NCI-H748 (cell line): ENCODE data around the gene RIBC2.
"Not testable (repeated sequence)": the region's sequence is repeated elsewhere in the genome, so short reads cannot be mapped to it uniquely, and the experiment has no call there.

Experiments
- DNase-seq: peaks from one replicate; lab custom pipeline; 2025; ENCODE audit not compliant: unreplicated experiment; lab: John Stamatoyannopoulos, UW

Gene RIBC2

DNA sequence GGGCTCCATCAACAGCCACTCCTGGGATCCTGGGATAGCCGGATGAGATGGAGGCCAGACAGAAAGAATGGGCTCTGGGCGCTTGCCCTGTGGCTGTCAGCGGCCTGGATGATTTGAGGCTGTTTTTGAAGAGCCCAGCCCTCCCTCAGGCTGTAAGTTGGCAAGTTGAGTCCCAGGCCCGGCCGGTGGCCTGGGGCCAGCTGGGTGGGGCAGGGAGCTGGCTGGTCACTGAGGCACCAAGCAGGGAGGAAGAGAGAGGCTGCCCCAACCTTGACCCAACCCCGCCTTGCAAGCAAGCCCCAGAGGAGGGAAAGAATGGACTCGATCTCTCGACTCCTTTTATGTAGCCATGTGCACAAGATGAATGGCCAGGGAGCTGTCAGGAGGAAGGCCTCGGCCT, 34.9 kb downstream of the RIBC2 start:
- DNase-seq = no peak

DNA sequence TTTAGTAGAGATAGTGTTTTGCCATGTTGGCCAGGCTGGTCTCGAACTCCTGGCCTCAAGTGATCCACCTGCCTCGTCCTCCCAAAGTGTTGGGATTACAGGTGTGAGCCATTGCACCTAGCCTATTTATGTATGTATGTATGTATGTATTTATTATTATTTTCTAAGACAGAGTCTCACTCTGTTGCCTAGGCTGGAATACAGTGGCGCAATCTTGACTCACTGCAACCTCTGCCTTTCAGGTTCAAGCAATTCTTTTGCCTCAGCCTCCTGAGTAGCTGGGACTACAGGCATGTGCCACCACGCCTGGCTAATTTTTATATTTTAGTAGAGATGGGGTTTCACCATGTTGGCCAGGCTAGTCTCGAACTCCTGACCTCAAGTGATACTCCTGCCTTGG, 35.9 kb downstream of the RIBC2 start:
- DNase-seq = not testable (repeated sequence)

DNA sequence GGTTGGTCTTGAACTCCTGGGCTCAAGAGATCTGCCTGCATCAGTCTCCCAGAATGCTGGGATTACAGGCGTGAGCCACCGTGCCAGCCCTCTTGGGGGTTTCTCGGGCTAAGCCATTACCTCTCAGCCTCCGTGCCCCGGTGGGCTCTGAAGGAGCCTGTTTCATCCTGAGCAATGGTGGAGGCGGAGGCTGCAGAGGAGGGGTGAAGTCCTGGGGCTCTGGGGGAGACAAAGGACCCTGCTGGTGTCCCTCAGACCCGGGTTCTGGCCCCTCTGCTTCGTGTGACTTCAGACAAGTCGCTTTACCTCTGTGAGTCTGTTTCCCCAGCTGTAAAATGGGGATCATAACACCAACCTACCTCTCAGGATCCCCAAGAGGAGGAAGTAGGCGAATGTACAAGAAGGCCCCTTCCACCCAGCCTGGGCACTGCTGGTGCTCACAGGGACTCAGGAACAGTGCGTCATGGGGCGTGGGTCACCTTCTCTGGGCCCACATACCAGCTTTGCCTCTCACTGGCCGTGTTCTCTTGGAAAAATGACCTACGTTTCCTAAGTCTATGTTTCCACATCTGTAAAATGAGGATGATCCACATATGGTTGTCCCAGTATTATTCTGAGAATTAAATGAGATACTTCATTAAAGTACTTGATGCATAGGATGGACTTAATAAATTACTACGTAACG, 36.8 kb downstream of the RIBC2 start:
- DNase-seq = no peak

DNA sequence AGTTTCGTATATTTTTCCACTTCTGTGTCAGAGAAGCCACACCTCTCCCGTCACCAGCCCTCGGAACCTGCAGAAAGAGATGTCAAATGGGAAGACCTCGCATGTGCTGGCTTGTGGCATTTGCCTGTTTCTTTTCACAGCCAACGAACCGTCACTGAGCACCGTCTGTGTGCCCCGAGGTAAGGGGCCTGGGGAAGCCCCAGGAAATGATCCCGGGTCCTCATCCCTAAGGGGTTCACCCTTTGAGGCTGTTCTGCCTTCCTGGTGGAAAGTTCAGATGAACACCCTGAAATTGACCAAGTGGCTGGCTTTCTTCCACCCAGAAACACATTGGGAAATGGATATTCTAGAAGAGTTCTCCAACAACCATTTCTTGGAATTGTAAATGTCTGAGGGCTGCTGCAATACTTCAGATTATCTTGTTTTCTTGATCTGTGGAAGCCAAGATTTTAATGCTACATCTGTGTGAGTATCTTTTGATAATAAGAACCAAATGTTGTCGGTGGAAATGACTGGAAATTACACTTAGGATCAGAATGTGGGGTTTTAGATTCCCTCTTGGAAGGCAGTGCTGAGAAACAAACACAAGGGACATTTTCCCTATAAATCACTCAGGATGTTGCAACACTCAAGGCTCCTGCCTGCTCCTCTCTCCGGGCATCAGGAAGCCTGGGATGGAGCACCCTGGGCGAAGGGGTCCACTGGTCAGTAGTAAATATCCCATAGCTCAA, 37.6 kb downstream of the RIBC2 start:
- no peak for DNase-seq

DNA sequence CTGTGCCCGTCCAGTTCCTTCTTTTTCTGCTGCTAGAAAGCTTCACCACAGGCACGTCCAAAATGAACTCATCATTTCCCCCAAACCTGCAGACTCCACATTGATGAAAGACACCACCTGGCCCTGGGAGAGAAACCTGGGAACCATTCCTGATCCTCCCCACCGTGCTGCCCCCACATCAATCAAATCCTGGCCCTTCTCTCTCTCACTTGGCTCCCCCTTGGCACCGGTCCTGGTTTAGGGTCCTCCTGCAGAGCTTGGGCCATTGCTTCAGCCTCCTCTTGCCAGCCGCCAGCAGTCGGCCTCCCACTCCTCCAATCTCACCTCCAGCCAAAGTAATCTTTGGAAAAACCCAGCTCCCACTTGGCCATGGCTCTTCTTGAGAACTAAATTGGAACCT, 38.5 kb downstream of the RIBC2 start:
- DNase-seq = no peak

DNA sequence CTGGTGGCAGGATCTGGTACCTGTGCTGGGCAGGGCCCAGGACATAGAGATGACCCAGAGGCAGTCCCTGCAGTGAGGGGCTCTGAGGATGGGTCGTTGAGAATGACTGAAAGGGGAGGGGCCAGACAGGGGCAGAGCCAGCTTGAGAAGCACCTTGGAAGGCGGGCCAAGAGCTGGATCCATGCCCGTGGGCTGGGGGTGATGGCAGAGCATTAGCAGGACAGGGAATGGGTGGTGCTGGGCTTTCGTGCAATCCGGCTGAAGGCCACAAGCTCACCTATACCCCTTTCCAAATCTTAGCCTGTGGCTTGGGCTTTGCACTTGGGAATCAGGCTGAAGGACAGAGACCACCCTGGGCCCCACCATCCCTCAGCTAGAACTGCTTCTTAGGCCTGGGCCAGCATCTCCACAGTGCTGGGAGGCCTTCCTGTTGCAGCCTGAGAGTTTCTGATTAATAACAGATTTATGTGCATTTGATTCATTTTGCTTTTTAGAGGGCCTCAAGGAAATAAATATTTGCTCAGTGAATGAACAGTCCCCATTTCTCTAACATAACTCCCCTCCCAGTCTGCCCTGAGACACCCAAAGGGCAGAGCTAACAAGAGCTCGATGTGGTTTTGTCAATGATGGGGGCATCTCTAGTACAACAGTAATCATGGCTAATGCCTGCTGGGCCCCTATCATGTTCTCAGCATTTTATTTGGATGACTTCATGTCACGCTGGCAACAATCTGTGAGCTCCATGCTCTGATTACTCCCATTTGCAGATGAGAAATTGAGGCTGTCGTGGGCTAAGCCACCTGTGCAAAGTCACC, 39.3 kb downstream of the RIBC2 start:
- no peak for DNase-seq

DNA sequence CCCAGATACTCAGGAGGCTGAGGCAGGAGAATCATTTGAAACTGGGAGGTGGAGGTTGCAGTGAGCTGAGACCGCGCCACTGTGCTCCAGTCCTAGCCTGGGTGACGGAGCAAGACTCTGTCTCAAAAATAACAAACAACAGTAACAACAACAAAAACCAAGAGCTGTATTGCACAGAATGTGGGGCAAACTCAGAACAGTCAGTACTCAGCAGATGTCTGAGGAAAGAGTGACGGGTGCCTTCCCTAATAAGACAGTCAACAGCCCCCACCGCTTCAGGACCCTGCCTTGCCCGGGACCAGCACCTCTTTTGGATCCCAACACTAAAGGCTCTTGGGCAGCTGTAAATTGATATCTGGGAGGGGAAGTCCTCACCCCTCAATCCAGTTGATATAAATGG, 40.3 kb downstream of the RIBC2 start:
- DNase-seq = no peak

DNA sequence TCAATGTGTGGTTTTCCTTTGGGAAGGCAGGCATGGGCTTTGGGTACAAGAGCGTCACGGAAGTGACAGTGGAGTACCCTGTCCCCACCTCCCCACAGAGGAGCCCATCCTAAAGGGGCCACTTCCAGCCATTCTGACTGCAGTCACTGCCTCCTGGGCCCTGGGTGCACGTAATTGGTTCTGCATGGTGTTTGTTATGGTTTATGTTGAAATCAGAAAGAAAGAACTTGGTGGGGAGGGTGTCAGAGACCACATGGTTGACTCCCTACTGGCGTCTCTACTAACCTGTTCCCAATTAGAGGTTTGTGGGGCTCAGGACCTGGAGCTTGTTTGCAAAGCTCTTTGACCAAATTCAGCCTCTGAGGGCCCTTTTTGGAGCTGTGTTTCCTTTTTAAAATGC, 40.8 kb downstream of the RIBC2 start:
- no peak for DNase-seq

DNA sequence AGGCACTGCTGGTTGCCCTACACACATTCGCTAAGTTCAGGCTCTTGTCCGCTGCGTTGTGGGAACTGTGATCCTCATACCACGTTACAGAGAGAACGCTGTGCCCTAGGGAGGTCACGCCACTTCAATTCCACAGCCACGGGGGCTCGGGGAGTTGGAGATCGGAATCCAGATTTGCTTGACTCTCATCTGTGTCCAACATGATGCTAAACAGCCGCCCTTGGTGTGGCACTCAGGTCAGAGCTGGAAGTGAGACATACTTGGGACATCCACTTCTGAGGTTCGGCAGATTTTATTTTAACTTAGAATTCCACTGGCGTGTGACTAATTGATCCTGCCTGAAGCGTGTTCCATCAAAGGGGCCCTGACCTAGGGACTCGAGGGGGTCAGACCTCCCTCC, 41.7 kb downstream of the RIBC2 start:
- DNase-seq = no peak

DNA sequence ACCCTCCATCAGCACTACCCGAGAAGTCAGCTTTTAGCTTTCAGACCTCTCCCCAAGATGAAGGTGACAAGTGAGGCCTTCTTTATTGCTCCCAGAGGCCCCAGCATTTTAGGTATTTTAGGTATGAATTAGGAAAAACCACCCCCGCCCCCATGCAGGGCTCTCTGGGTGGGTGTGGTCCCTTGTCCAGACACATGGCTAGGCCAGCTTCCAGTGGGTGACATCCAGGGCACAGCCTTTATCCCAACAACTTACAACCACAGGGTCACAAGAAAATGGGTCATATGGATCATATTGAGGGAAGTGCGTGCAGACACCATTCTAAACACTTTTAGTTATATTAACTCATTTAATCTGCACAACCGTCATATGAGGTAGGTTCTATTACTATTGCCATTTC, 42.1 kb downstream of the RIBC2 start:
- DNase-seq = no peak

DNA sequence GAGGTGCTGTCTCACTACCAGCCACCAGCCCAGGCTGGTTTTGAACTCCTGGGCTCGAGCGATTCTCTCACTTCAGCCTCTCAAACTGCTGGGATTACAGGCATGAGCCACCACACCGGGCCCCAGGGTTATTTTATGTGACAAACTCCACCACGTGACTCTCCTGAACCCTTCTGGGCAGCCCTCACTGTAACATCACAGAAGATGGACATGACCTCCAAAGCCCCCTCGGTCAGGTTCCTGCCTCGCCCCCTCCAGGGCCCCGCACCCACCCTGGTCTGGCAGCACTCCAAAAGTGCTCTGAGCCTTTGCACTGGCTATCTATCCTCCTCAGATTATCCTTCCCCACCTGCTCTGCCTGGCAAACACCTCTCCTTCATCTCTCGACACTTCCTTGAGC, 43.3 kb downstream of the RIBC2 start:
- no peak for DNase-seq

DNA sequence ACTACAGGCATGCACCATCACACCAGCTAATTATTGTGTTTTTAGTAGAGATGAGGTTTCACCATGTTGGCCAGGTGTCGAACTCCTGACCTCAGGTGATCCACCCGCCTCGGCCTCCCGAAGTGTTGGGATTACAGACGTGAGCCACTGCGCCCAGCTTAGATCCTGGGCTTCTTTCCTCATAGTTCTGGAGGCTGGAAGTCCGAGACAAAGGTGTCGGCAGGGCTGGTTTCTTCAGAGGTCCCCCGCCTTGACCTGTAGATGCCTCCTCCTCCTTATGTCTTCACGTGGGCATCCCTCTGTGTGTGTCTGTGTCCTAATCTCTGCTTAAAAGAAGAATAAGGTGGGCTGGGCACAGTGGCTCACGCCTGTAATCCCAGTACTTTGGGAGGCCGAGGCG, 45.0 kb downstream of the RIBC2 start:
- DNase-seq = no peak

DNA sequence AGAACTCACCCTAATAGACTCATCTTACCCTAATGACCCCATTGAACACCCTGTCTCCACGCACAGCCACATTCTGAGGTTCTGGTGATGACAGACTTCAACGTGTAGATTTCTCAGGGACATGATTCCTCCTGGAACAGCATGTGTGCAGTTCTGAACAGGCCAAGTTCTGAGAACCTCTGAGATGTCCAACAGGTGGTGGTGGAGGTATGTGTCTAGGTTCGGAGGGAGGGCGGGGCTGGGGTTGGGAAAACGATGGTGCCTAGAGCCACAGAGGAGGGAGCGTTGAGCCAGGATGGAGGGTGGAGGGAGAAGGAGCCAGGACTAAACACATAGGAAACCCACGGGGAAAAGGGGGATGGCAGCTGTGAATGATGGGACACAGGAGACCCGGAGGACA, 45.7 kb downstream of the RIBC2 start:
- no peak for DNase-seq

DNA sequence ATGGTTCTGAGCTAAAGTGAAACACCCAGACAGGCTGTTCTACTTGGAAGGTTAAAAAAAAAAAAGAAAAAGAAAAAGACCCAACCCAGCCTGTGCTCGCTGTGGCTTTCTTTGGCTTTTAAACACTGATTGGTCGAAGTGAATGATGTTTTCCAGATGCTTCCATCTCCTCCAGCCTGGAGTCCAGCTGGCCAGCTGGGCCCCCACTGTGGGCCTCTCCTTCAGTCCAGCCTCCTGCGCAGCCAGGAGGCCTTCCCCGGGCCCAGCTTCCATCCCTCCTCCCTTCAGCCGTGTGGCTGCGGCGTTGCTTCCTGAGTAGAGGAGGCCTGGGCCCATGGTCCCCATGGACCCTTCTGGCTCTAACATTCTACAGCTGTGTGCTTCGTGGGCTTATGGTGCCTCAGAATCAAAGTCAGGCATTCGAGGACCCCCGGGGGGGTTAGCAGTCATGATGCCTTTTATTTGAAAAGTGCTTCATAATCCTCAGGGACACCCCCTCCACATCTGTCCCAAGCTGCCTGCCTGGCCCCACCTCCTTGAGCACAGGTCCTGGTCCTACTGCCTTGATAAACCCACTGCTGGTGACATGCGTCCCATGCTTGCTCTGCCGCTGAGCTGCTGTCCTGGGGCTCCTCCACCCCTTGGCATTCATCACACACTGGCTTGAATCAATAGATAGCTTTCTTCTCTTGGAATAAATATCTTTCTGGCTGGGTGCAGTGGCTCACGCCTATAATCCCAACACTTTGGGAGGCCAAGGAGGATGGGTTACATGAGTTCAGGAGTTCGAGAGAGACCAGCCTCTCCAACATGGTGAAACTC, 47.0 kb downstream of the RIBC2 start:
- DNase-seq = no peak

DNA sequence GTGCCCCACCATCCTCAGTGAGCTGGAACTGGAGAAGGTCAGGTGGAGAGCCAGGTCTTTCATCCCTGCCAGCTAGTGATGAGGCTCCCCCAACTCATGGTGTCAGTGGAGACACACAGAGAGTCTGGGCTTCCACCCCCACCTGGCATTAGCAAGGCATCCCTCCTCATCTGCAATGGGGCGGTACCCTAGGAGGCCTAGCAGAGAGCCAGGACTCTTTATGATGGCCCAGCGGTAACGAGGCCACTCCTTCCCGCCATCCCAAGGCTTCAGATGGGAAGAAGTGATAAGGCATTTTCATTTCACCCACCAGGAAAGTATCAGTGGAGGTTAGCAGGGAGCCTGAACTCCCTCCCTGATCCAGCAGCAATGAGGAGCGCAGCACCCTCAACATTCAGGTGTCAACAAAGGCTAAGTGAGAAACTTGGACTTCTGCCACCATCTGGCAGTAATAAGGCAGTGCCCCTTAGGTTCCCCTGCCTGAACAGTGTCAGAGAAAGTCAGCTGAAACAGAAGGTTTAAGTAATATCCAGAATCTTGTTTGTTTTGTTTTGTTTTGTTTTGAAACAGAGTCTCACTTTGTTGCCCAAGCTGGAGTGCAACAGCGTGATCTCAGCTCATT, 48.7 kb downstream of the RIBC2 start:
- DNase-seq = peak; percentile 32

DNA sequence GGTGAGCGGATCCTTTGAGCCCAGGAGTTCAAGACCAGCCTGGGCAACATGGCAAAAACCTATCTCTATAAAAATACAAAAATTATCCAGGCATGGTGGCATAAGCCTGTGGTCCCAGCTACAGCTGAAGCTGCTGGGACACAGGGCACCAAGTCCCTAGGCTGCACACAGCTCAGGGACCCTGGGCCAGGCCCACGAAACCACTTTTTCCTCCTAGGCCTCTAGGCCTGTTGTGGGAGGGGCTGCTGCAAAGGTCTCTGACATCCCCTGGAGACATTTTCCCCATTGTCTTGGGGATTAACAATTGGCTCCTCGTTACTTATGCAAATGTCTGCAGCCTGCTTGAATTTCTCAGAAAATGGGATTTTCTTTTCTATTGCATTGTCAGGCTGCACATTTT, 50.2 kb downstream of the RIBC2 start:
- DNase-seq = not testable (repeated sequence)

DNA sequence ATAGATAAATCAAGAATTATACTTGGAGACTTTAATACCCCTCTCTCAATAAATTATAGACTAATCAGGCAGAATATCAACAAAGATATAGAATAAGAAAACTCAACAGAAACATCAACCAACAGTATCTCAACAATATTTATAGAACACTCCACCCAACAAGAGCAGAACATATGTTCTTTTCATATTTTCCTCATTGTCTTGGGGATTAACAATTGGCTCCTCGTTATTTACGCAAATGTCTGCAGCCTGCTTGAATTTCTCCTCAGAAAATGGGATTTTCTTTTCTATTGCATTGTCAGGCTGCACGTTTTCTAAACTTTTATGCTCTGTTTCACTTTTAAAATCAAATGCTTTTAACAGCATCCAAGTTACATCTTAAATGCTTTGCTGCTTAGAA, 52.1 kb downstream of the RIBC2 start:
- no peak for DNase-seq

DNA sequence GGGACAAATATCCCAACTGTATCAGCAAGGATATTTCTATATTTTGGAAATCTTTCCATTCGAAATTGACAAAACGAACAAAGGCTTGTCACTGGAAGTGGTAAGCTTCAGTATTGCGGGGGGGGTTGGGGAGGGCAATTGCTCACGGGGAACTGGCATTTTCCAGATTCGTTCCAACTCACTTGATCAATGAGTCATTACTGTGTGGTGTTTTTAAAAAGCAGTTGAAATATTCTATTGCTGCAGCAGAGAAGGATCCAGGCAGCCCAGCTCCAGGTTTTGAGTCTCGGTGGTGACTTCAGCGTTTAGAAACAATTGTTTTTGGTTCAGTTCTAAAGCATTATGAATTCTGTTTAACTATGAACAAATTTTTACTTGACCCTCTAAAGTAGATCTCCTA, 55.4 kb downstream of the RIBC2 start:
- DNase-seq = no peak

DNA sequence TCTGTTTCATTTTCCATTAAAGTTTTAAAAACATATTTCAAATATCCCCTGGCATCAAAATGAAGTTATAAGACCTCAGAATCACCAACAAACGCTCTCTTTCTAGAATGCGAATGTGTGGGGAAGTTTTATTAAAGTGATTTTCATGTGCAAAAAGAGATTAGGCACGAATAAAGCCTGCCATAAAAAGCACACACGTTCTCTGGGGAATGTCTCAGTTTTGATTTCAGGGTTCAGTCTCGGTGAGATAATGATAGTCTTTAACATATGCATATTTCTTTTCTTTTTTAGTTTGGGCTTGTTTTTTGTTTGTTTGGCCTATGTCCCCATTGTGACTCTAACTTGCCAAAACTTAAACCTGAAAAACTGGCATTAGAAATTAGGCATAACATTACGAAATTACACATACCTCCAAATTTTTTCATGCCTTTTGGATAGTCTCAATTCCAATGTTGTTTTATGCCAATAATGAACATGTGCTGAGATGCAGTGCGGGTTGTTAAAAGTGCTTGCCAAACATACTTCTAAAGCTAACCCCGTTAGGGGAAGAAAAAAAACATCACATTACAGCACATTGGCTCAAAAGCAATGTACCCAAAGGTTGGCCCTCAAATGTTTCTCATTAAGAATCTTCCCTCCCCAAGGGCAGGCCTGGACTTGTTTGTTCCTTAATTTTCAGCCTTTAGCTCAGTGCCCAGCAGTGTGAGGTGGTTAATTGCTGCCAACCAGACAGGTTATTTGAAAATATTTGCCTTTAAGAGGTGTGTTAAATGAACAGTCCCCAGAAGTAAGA, 56.0 kb downstream of the RIBC2 start:
- DNase-seq = peak; percentile 32

DNA sequence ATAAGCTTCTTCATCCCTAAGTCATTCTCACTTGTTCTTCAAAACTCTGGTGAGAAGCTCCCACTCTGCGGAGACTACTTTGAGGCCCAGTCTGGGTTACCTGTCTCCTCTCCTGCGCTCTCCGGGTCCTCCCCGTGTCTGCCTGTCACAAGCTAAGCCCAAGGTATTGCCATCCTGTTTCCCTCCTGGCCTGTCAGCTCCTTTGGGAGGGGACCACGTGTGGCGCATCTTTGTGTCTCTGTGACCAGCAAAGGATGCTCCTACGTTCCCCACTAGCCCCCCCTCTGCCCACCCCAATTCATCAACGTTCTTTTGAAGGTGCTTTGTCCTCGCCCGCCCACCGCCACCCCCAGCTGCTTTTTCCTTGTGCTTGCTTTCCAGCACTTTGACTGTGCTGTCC, 57.4 kb downstream of the RIBC2 start:
- DNase-seq = no peak
